Activated CD4-positive, alpha-beta memory T cell treated with anti-CD3 and anti-CD28 coated beads, Interleukin-2, amount 10 ng/mL, durations not matched to agents 7 days and 5 days (primary cell): Measurements from ENCODE around the gene CCDC181. TPM values are rescaled to one million over a fixed set of nuclear protein-coding genes. Genes with fewer than 3 reads are reported as not detected.
"Not testable (repeated sequence)": the region's sequence is repeated elsewhere in the genome, so short reads cannot be mapped to it uniquely, and the experiment has no call there.

Source experiments
- CTCF ChIA-PET: fragments of 350-600 bp; sonication (Branson Sonifier 250); formaldehyde crosslinking; loops from one replicate; lab custom pipeline; 2021; ENCODE audit warnings: antibody characterized with exemption, inconsistent platforms; lab: Charles Lee
- POLR2A ChIA-PET: fragments of 350-600 bp; sonication (Branson Sonifier 250); formaldehyde crosslinking; loops from one replicate; lab custom pipeline; 2021; ENCODE audit warnings: antibody characterized with exemption; lab: Charles Lee
- DNase-seq: peaks from one replicate; pipeline ENCODE4 v3.0.0-alpha.2; 2020
- H3K27ac Mint-ChIP-seq: one replicate; pipeline ENCODE4 v1.8.0; 2021; ENCODE audit warnings: mild to moderate bottlenecking, mixed read lengths
- H3K27me3 Mint-ChIP-seq: one replicate; pipeline ENCODE4 v1.8.0; 2021; ENCODE audit warnings: mixed read lengths
- H3K36me3 Mint-ChIP-seq: one replicate; pipeline ENCODE4 v1.8.0; 2021; ENCODE audit warnings: low read depth, mixed read lengths
- H3K4me1 Mint-ChIP-seq: one replicate; pipeline ENCODE4 v1.8.0; 2021; ENCODE audit warnings: mixed read lengths
- H3K4me3 Mint-ChIP-seq: one replicate; pipeline ENCODE4 v1.8.0; 2021; ENCODE audit warnings: mild to moderate bottlenecking, mixed read lengths
- H3K9me3 Mint-ChIP-seq: one replicate; pipeline ENCODE4 v1.8.0; 2021; ENCODE audit warnings: mixed read lengths
- total RNA-seq, 2 experiments: library from RNA; stranded (reverse); gene quantifications; one replicate each; pipeline ENCODE4 v1.2.3, GENCODE V29; 2021

The CCDC181 gene
- total RNA-seq, 2 experiments from 2014 or later, result not detected

GRCh38 chr1:169457443-169457842 is 30.2 kb upstream of the CCDC181 start:
- Mint-ChIP-seq H3K27me3 (peaks cover 18% of the 10 kb centered on the region), H3K4me3 (no peak overlapping the region), H3K27ac (no peak overlapping the region), H3K9me3 (peaks cover 16% of the 10 kb centered on the region), H3K4me1 (peaks cover 38% of the 10 kb centered on the region), H3K36me3 (peaks cover 15% of the 10 kb centered on the region)
- ChIA-PET POLR2A (no interaction called here), CTCF (no interaction called here)
- no peak for DNase-seq

DNA sequence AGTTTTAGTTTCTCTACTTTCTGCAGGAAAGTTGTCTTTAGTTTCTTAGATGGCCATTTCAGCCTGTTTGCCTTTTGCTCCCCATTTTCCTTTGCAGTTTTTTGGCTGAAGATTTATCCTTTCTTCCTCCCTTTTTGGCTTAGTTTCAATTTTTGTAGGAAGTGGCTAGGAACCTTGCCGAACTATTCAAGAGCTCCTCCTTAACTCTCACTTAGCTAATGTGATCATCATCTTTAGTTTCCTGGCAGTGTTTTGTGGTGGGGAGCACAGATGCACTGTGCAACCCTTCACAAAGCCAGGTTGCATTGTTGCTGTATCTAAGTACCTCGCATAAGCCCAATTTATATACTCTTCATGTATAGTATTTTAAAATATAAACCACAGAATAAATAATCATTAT is 28.8 kb upstream of the CCDC181 start:
- peaks cover 19% of the 10 kb centered on the region for H3K27me3 Mint-ChIP-seq
- H3K27ac Mint-ChIP-seq, result no peak overlapping the region
- DNase-seq, result no peak
- H3K36me3 Mint-ChIP-seq, result peaks cover 9% of the 10 kb centered on the region
- peaks cover 33% of the 10 kb centered on the region for H3K4me1 Mint-ChIP-seq
- ChIA-PET CTCF (no interaction called here), POLR2A (no interaction called here)
- peaks cover 13% of the 10 kb centered on the region for H3K9me3 Mint-ChIP-seq
- no peak overlapping the region for H3K4me3 Mint-ChIP-seq

DNA sequence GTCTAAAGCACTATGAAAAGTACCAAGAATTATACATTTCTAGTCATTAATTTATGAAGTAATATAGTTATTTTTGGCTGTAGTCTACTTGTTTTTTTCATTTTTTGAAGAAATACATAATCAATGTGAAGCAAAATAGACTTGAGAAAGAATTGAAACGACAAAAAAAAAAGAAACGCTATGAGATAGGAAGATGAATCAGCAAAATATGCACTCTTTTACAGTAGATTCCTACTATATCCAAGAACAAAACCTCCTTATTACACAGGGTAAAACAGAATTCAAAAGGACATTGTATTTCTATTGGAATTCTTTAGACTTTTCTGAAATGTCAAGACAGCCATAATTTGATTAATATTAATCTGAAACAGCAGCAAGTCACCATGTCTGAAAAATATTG is 25.6 kb upstream of the CCDC181 start:
- Mint-ChIP-seq H3K4me1 (peaks cover 15% of the 10 kb centered on the region), H3K9me3 (peaks cover 13% of the 10 kb centered on the region), H3K36me3 (peaks cover 7% of the 10 kb centered on the region), H3K27me3 (peaks cover 29% of the 10 kb centered on the region), H3K4me3 (no peak overlapping the region), H3K27ac (no peak overlapping the region)
- ChIA-PET POLR2A (no interaction called here), CTCF (no interaction called here)
- DNase-seq, result no peak

DNA sequence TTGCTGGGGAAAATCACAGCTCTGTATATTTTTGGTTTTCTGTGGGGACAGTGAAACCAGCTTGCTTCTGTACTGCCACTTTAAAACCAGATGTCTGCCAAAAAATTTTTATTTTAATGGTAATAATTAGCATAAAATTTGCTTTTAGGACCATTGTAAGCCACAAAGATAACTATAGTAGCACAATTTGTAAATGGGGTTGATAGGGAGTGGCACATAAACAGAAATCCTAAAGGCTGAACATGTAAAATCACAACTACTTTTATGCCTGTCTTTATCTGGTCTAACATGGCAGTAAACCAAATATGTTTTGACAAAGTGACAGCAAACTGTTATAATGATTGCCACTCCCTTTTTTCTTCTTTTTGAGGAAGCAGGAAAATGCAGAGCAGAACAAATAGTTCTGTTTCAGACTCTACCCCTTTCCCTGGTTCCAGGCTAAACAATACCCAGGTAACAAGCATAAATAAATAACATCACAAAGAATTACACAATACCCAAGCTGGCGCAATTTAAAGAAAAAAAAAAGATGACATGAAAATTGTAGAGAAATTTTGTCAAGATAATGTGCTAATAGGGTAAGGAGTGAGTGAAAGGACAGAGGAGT is 24.0 kb upstream of the CCDC181 start:
- no peak overlapping the region for H3K27ac Mint-ChIP-seq
- no peaks in the 10 kb centered on the region for H3K36me3 Mint-ChIP-seq
- H3K4me1 Mint-ChIP-seq, result peaks cover 6% of the 10 kb centered on the region
- no peak overlapping the region for H3K4me3 Mint-ChIP-seq
- POLR2A ChIA-PET, result no interaction called here
- peaks cover 3% of the 10 kb centered on the region for H3K9me3 Mint-ChIP-seq
- peaks cover 27% of the 10 kb centered on the region for H3K27me3 Mint-ChIP-seq
- no peak for DNase-seq
- CTCF ChIA-PET, result no interaction called here

GRCh38 chr1:169443923-169444322 is 16.6 kb upstream of the CCDC181 start:
- Mint-ChIP-seq H3K27ac (no peak overlapping the region), H3K4me1 (no peaks in the 10 kb centered on the region), H3K27me3 (peaks cover 49% of the 10 kb centered on the region), H3K36me3 (no peaks in the 10 kb centered on the region), H3K4me3 (no peak overlapping the region), H3K9me3 (no peaks in the 10 kb centered on the region)
- POLR2A ChIA-PET, result no interaction called here
- CTCF ChIA-PET, result no interaction called here
- no peak for DNase-seq

GRCh38 chr1:169426174-169426705 is 1.0 kb downstream of the CCDC181 start:
- Mint-ChIP-seq H3K4me1 (peaks cover 9% of the 10 kb centered on the region), H3K4me3 (no peak overlapping the region), H3K27ac (no peak overlapping the region), H3K9me3 (peaks cover 6% of the 10 kb centered on the region), H3K27me3 (peaks cover 84% of the 10 kb centered on the region), H3K36me3 (peaks cover 4% of the 10 kb centered on the region)
- ChIA-PET CTCF (no interaction called here), POLR2A (interaction anchor here (1.0 to 1.3 kb wide), 3 partner anchors 56 to 160 kb away, joined by 3 read pairs; partner anchors contain the start of genes BLZF1, F5 and NME7)
- no peak for DNase-seq

DNA sequence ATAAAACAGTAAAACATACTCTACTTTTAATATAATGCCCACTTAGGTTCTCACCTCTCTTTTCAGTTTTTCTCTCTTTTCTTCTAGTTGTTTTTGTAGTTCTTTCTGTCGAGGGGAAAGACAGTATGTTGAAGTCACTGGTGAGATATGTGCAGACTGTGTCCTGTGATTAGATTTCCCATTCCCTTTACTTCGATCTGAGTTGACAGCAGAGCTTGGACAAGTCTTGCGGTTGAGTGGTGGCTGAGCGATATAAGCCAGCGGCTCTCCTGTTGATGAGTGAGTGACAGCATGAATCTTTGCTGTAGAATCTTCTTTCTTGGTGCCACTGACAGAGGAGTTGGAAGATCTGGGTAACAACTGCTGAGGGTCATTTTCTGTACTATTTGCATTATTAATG is 6.0 kb downstream of the CCDC181 start:
- H3K27me3 Mint-ChIP-seq, result peaks cover 55% of the 10 kb centered on the region
- H3K9me3 Mint-ChIP-seq, result no peaks in the 10 kb centered on the region
- H3K4me1 Mint-ChIP-seq, result no peaks in the 10 kb centered on the region
- ChIA-PET CTCF (no interaction called here), POLR2A (no interaction called here)
- H3K4me3 Mint-ChIP-seq, result no peak overlapping the region
- H3K27ac Mint-ChIP-seq, result no peak overlapping the region
- no peaks in the 10 kb centered on the region for H3K36me3 Mint-ChIP-seq
- DNase-seq, result no peak

DNA sequence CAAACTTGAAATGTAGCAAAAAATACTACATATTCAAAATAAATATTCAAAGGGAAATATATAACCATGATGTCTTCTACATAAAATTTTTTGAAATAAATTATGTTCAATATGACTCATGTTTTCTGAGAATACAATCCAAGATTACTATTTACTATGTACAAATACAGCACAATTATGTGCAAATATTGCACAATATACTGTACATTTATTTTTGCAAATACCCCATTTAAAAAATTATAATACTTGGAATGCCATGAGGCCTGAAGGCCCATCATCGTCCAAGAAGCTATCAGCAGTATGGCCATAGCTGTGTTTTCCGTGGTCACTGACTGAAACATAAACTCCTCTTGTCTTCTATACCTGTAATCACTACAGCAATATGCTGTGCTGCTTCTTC is 12.3 kb downstream of the CCDC181 start:
- H3K4me1 Mint-ChIP-seq, result no peaks in the 10 kb centered on the region
- H3K27me3 Mint-ChIP-seq, result peaks cover 31% of the 10 kb centered on the region
- peaks cover 10% of the 10 kb centered on the region for H3K9me3 Mint-ChIP-seq
- ChIA-PET POLR2A (no interaction called here), CTCF (no interaction called here)
- no peak overlapping the region for H3K27ac Mint-ChIP-seq
- H3K4me3 Mint-ChIP-seq, result no peak overlapping the region
- DNase-seq, result no peak
- no peaks in the 10 kb centered on the region for H3K36me3 Mint-ChIP-seq

- Mint-ChIP-seq H3K36me3 (peaks cover 13% of the 10 kb centered on the region), H3K27me3 (peaks cover 32% of the 10 kb centered on the region), H3K9me3 (peaks cover 41% of the 10 kb centered on the region)
- H3K4me3 Mint-ChIP-seq, POLR2A ChIA-PET, DNase-seq, CTCF ChIA-PET, H3K27ac Mint-ChIP-seq, H3K4me1 Mint-ChIP-seq: not testable (repeated sequence)
Observed at GRCh38 chr1:169408340-169408739, 18.9 kb downstream of the CCDC181 start.

GRCh38 chr1:169402578-169402977 is 24.7 kb downstream of the CCDC181 start:
- POLR2A ChIA-PET, H3K4me1 Mint-ChIP-seq, CTCF ChIA-PET, H3K27ac Mint-ChIP-seq, DNase-seq, H3K4me3 Mint-ChIP-seq: not testable (repeated sequence)
- Mint-ChIP-seq H3K27me3 (peaks cover 16% of the 10 kb centered on the region), H3K9me3 (peaks cover 51% of the 10 kb centered on the region), H3K36me3 (peaks cover 42% of the 10 kb centered on the region)

GRCh38 chr1:169395955-169396354 is 31.3 kb downstream of the CCDC181 start:
- ChIA-PET POLR2A (no interaction called here), CTCF (no interaction called here)
- Mint-ChIP-seq H3K4me3 (no peak overlapping the region), H3K4me1 (peaks cover 5% of the 10 kb centered on the region), H3K36me3 (peaks cover 76% of the 10 kb centered on the region), H3K9me3 (peaks cover 14% of the 10 kb centered on the region), H3K27me3 (no peaks in the 10 kb centered on the region), H3K27ac (no peak overlapping the region)
- DNase-seq, result no peak

GRCh38 chr1:169392406-169392805 is 34.9 kb downstream of the CCDC181 start:
- peaks cover 7% of the 10 kb centered on the region for H3K9me3 Mint-ChIP-seq
- peaks cover 23% of the 10 kb centered on the region for H3K4me1 Mint-ChIP-seq
- no peak overlapping the region for H3K4me3 Mint-ChIP-seq
- no peak overlapping the region for H3K27ac Mint-ChIP-seq
- no peaks in the 10 kb centered on the region for H3K27me3 Mint-ChIP-seq
- POLR2A ChIA-PET, result no interaction called here
- CTCF ChIA-PET, result no interaction called here
- DNase-seq, result no peak
- H3K36me3 Mint-ChIP-seq, result peaks cover 85% of the 10 kb centered on the region

GRCh38 chr1:169390303-169390702 is 37.0 kb downstream of the CCDC181 start:
- H3K4me3 Mint-ChIP-seq, result no peak overlapping the region
- H3K9me3 Mint-ChIP-seq, result peaks cover 4% of the 10 kb centered on the region
- H3K27ac Mint-ChIP-seq, result peak overlapping the region; percentile 2
- H3K27me3 Mint-ChIP-seq, result no peaks in the 10 kb centered on the region
- CTCF ChIA-PET, result no interaction called here
- POLR2A ChIA-PET, result interaction anchor here (0.8 kb wide), 1 partner anchor 22 kb away, joined by 3 read pairs; the partner anchor contains the start of genes BLZF1 and NME7
- peaks cover 23% of the 10 kb centered on the region for H3K4me1 Mint-ChIP-seq
- peaks cover 75% of the 10 kb centered on the region for H3K36me3 Mint-ChIP-seq
- no peak for DNase-seq

DNA sequence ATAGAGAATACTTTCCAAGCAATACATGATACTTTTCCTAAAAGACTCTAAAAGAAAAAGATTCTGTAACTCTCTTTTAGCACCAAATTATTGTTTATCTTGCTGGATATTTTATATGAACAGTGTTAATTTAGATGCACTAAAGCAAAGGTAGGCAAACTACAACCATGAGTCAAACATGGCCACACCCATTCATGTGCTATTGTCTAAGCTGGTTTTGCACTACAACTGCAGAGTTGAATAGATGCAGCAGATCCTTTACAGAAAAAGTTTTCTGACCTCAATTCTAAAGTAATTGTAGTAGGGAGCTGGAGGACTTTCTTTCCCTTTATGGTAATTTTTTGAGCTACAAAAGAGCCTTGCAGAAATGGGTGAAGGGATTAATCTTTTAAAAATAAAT is 39.9 kb downstream of the CCDC181 start:
- Mint-ChIP-seq H3K9me3 (peaks cover 4% of the 10 kb centered on the region), H3K27ac (no peak overlapping the region), H3K27me3 (no peaks in the 10 kb centered on the region), H3K4me1 (peaks cover 23% of the 10 kb centered on the region), H3K36me3 (peaks cover 50% of the 10 kb centered on the region), H3K4me3 (no peak overlapping the region)
- DNase-seq, result no peak
- POLR2A ChIA-PET, result interaction anchor here (1.8 kb wide), 1 partner anchor 19 kb away, joined by 5 read pairs; the partner anchor contains the start of genes BLZF1 and NME7
- CTCF ChIA-PET, result interaction anchor here (0.6 kb wide), 1 partner anchor 41 kb away, joined by 9 read pairs; no protein-coding TSS in a partner anchor
